Right ventricle myocardium superior (tissue), 1 donor: ENCODE results near the gene MOB4. TPM values are rescaled to one million over a fixed set of nuclear protein-coding genes. Genes with fewer than 3 reads are reported as not detected.
"Not testable (repeated sequence)": the region's sequence is repeated elsewhere in the genome, so short reads cannot be mapped to it uniquely, and the experiment has no call there.

Experiments used
- ATAC-seq: fragments of 200-7000 bp; cut with Tn5 transposase; one replicate; pipeline ENCODE4 v1.9.1; 2020; ENCODE audit warnings: mild to moderate bottlenecking; ENCODE audit not compliant: poor library complexity
- DNase-seq: peaks from one replicate; pipeline ENCODE4 v3.0.0-alpha.2; 2020
- intact Hi-C: fragments of 100-400 bp; cut with DNase I; formaldehyde crosslinking; loops from one replicate; pipeline ENCODE4 v1.11.2; 2022
- total RNA-seq: library from RNA; stranded (reverse); fragmentation: NEBNext Ultra II Directional; extraction: Animal tissue kit (Norgen Biotek cat#: 25700); gene quantifications from one replicate; pipeline ENCODE4 v1.2.1, GENCODE V29; 2021
- donor health status: DM: no; HTN: yes; CAD: no; lungs with severe emphysema.

Gene MOB4
- total RNA-seq, 1 donor from 2014 or later, result 27.6 TPM

- DNase-seq (no peak), ATAC-seq (peak; percentile 45)
- intact Hi-C loops, result no loop called here
Measured at GRCh38 chr2:197571627-197572271, 55.9 kb downstream of the MOB4 start.

GRCh38 chr2:197573608-197574007 is 57.7 kb downstream of the MOB4 start:
- DNase-seq, result no peak
- intact Hi-C loops, result no loop called here
- no peak for ATAC-seq

- DNase-seq (no peak), ATAC-seq (peak; percentile 35)
- intact Hi-C loops, result no loop called here
Measured at GRCh38 chr2:197575987-197576386, 60.1 kb downstream of the MOB4 start.

- no peak for DNase-seq
- peak; percentile 83 for ATAC-seq
- intact Hi-C loops, result no loop called here
Measured at GRCh38 chr2:197576631-197577030, 60.8 kb downstream of the MOB4 start.

- DNase-seq (no peak), ATAC-seq (peak; percentile 60)
- intact Hi-C loops, result no loop called here
Measured at GRCh38 chr2:197577446-197577845, 61.6 kb downstream of the MOB4 start.

- ATAC-seq, DNase-seq, intact Hi-C loops: not testable (repeated sequence)
Measured at GRCh38 chr2:197578294-197578693, 62.4 kb downstream of the MOB4 start.

GRCh38 chr2:197580166-197580565 is 64.3 kb downstream of the MOB4 start:
- intact Hi-C loops, DNase-seq, ATAC-seq: not testable (repeated sequence)

GRCh38 chr2:197587255-197587654 is 71.4 kb downstream of the MOB4 start:
- intact Hi-C loops, ATAC-seq, DNase-seq: not testable (repeated sequence)

GRCh38 chr2:197591339-197592072 is 75.6 kb downstream of the MOB4 start:
- no peak for ATAC-seq
- DNase-seq, result no peak
- intact Hi-C loops, result no loop called here

- ATAC-seq (no peak), DNase-seq (no peak)
- intact Hi-C loops, result no loop called here
Measured at GRCh38 chr2:197596766-197597165, 80.9 kb downstream of the MOB4 start.

GRCh38 chr2:197597166-197597565 is 81.3 kb downstream of the MOB4 start:
- DNase-seq (no peak), ATAC-seq (no peak)
- intact Hi-C loops, result no loop called here

GRCh38 chr2:197598450-197598849 is 82.6 kb downstream of the MOB4 start:
- ATAC-seq (no peak), DNase-seq (no peak)
- intact Hi-C loops, result no loop called here

GRCh38 chr2:197599285-197599965 is 83.6 kb downstream of the MOB4 start:
- DNase-seq (no peak), ATAC-seq (peak; percentile 66)
- intact Hi-C loops, result no loop called here

- no peak for ATAC-seq
- intact Hi-C loops, result no loop called here
- DNase-seq, result no peak
Measured at GRCh38 chr2:197600306-197600705, 84.4 kb downstream of the MOB4 start.

- intact Hi-C loops, result no loop called here
- DNase-seq (no peak), ATAC-seq (no peak)
Measured at GRCh38 chr2:197601726-197602125, 85.9 kb downstream of the MOB4 start.

Other genes with a start within 250 kb of the MOB4 start
- gene ANKRD44, start 205.3 kb upstream of the MOB4 start, total RNA-seq, result 7.4 TPM
- gene SF3B1, start 81.0 kb upstream of the MOB4 start, total RNA-seq, result 117 TPM
- 20.6 TPM for gene COQ10B, start 62.5 kb upstream of the MOB4 start, total RNA-seq
- gene HSPD1, start 16.2 kb upstream of the MOB4 start, total RNA-seq, result 131 TPM
- gene HSPE1, start 15.7 kb upstream of the MOB4 start, total RNA-seq, result 107 TPM
- gene RFTN2, start 159.5 kb downstream of the MOB4 start, total RNA-seq, result 4.4 TPM
- gene MARS2, start 189.3 kb downstream of the MOB4 start, total RNA-seq, result 6.6 TPM